Muscle of leg (tissue), 11 donors: Measurements from ENCODE around the gene ZSWIM7. TPM values are rescaled to one million over a fixed set of nuclear protein-coding genes. Genes with fewer than 3 reads are reported as not detected.
"Not testable (repeated sequence)": the region's sequence is repeated elsewhere in the genome, so short reads cannot be mapped to it uniquely, and the experiment has no call there.

Experiments used
- DNase-seq: peaks from one replicate; pipeline ENCODE4 v3.0.0; 2013
- H3K27ac ChIP-seq: one replicate; pipeline ENCODE4 v1.5.1; 2013; ENCODE audit warnings: mild to moderate bottlenecking, low read length, control low read depth
- H3K27me3 ChIP-seq: one replicate; pipeline ENCODE4 v1.6.1; 2013; ENCODE audit warnings: low read length; ENCODE audit not compliant: control insufficient read depth, insufficient read depth
- H3K36me3 ChIP-seq: one replicate; pipeline ENCODE4 v1.6.1; 2013; ENCODE audit warnings: low read length; ENCODE audit not compliant: control insufficient read depth, insufficient read depth
- H3K4me1 ChIP-seq: one replicate; pipeline ENCODE4 v1.6.1; 2013; ENCODE audit warnings: low read length; ENCODE audit not compliant: control insufficient read depth, insufficient read depth
- H3K4me3 ChIP-seq: one replicate; pipeline ENCODE4 v1.5.1; 2013; ENCODE audit warnings: low read length, control low read depth
- H3K9me3 ChIP-seq: replicated peaks from 2 replicates; pipeline ENCODE4 v1.6.1; 2013; ENCODE audit warnings: low read depth, low read length; ENCODE audit not compliant: control insufficient read depth
- WGBS: methylation state at CpG from one replicate; pipeline ENCODE4 v1.1.5; 2013; ENCODE audit warnings: missing lambda C conversion rate; ENCODE audit not compliant: insufficient coverage; 5-methylcytosine and 5-hydroxymethylcytosine counted together
- polyA plus RNA-seq, 8 donors: library from polyadenylated mRNA; unstranded; fragments of 120-200 nt; gene quantifications; one replicate each; pipeline versions ENCODE4 v1.2.1 to v1.2.3, GENCODE V29; 2013; ENCODE audit warnings: inconsistent platforms in 1 of 8, low replicate concordance in 1 of 8; ENCODE audit not compliant: insufficient read length in 8 of 8, insufficient read depth in 1 of 8
- total RNA-seq: library from RNA; stranded (reverse); fragments of 120-200 nt; gene quantifications from one replicate; pipeline ENCODE4 v1.2.4, GENCODE V29; 2013

The ZSWIM7 gene
- total and polyA plus RNA-seq, 9 donors, result 25.3 to 49.5 (median 33.2) TPM

GRCh38 chr17:15936481-15936880 lies 63.0 kb downstream of the ZSWIM7 start:
- not testable (repeated sequence) for H3K4me1 ChIP-seq, H3K27me3 ChIP-seq, DNase-seq, H3K4me3 ChIP-seq, H3K27ac ChIP-seq, H3K36me3 ChIP-seq, H3K9me3 ChIP-seq
- 100% methylated on average over 3 of the region's 4 CpGs for WGBS

GRCh38 chr17:15935891-15936290 lies 63.6 kb downstream of the ZSWIM7 start:
- Histone ChIP-seq H3K27me3 (no peaks in the 10 kb centered on the region), H3K36me3 (no peaks in the 10 kb centered on the region), H3K27ac (no peak overlapping the region), H3K4me1 (no peaks in the 10 kb centered on the region), H3K4me3 (no peak overlapping the region), H3K9me3 (no peaks in the 10 kb centered on the region)
- no peak for DNase-seq
- WGBS, result no CpG with 5 or more reads among the region's 7 CpGs

- no peak for DNase-seq
- H3K27me3 ChIP-seq, result no peaks in the 10 kb centered on the region
- H3K4me3 ChIP-seq, result no peak overlapping the region
- 100% methylated on average over 1 of the region's 5 CpGs for WGBS
- H3K27ac ChIP-seq, result no peak overlapping the region
- no peaks in the 10 kb centered on the region for H3K9me3 ChIP-seq
- H3K36me3 ChIP-seq, result no peaks in the 10 kb centered on the region
- H3K4me1 ChIP-seq, result no peaks in the 10 kb centered on the region
Measured at GRCh38 chr17:15934866-15935265, 64.6 kb downstream of the ZSWIM7 start.

- Histone ChIP-seq H3K27ac (no peak overlapping the region), H3K27me3 (peaks cover 2% of the 10 kb centered on the region), H3K4me3 (no peak overlapping the region), H3K4me1 (no peaks in the 10 kb centered on the region), H3K36me3 (no peaks in the 10 kb centered on the region), H3K9me3 (no peaks in the 10 kb centered on the region)
- DNase-seq, result no peak
Measured at GRCh38 chr17:15931394-15931793, 68.1 kb downstream of the ZSWIM7 start.

- no peaks in the 10 kb centered on the region for H3K4me1 ChIP-seq
- H3K4me3 ChIP-seq, result no peak overlapping the region
- no peaks in the 10 kb centered on the region for H3K36me3 ChIP-seq
- H3K27me3 ChIP-seq, result peaks cover 2% of the 10 kb centered on the region
- no peaks in the 10 kb centered on the region for H3K9me3 ChIP-seq
- H3K27ac ChIP-seq, result no peak overlapping the region
- DNase-seq, result no peak
- 69% methylated on average over 6 of the region's 6 CpGs for WGBS
Measured at GRCh38 chr17:15930426-15930825, 69.1 kb downstream of the ZSWIM7 start.

GRCh38 chr17:15929941-15930340 lies 69.6 kb downstream of the ZSWIM7 start:
- WGBS, result 43% methylated on average over 2 of the region's 4 CpGs
- Histone ChIP-seq H3K9me3 (no peaks in the 10 kb centered on the region), H3K27ac (no peak overlapping the region), H3K36me3 (no peaks in the 10 kb centered on the region), H3K27me3 (peaks cover 2% of the 10 kb centered on the region), H3K4me1 (no peaks in the 10 kb centered on the region), H3K4me3 (no peak overlapping the region)
- DNase-seq, result no peak

GRCh38 chr17:15928286-15928785 lies 71.2 kb downstream of the ZSWIM7 start:
- H3K4me1 ChIP-seq, result no peaks in the 10 kb centered on the region
- no peak overlapping the region for H3K4me3 ChIP-seq
- no peak overlapping the region for H3K27ac ChIP-seq
- H3K9me3 ChIP-seq, result no peaks in the 10 kb centered on the region
- no peak for DNase-seq
- H3K36me3 ChIP-seq, result no peaks in the 10 kb centered on the region
- H3K27me3 ChIP-seq, result peaks cover 2% of the 10 kb centered on the region
- 75% methylated on average over 9 of the region's 9 CpGs for WGBS

Other genes starting within 250 kb of the ZSWIM7 start
- gene ADORA2B, start 54.6 kb downstream of the ZSWIM7 start, total RNA-seq, result 2.1 TPM
- 1 to 10 TPM; 2.9 to 5.6 (median 4.0) TPM for gene ADORA2B, start 54.6 kb downstream of the ZSWIM7 start, polyA plus RNA-seq
- gene TTC19, start 120 bp upstream of the ZSWIM7 start, total RNA-seq, result 21.1 TPM
- gene TTC19, start 120 bp upstream of the ZSWIM7 start, polyA plus RNA-seq, result 10 to 100 TPM; 19.9 to 28.6 (median 24.8) TPM
- 52.0 TPM for gene NCOR1, start 215.8 kb upstream of the ZSWIM7 start, total RNA-seq
- gene NCOR1, start 215.8 kb upstream of the ZSWIM7 start, polyA plus RNA-seq, result 10 to 100 TPM; 47.9 to 62.1 (median 57.6) TPM
- 18.7 TPM for gene PIGL, start 217.5 kb upstream of the ZSWIM7 start, total RNA-seq
- 10 to 100 TPM; 10.7 to 17.3 (median 14.3) TPM for gene PIGL, start 217.5 kb upstream of the ZSWIM7 start, polyA plus RNA-seq